ENCODE data around the gene MTA3.

- TF ChIP-seq CTCF (IDR thresholded peaks at IDR 0.05) (no peak), POLR2A (IDR thresholded peaks at IDR 0.05) (no peak)
These were observed 24.9 kb downstream of the MTA3 start for GRCh38 chr2:42593282-42593681.
